ENCODE data around the gene LMNA. TPM values are rescaled to one million over a fixed set of nuclear protein-coding genes. Genes with fewer than 3 reads are reported as not detected.

The LMNA gene
- total RNA-seq, 1 experiment from 2014 or later = 499 TPM

- BruUV-seq (replicated peaks) = no TSS peak
- TF ChIP-seq CTCF (IDR thresholded peaks at IDR 0.05; ENCODE audit: unreplicated experiment) = no peak
- H3K9me3 Mint-ChIP-seq (ENCODE audit: low read depth, unreplicated experiment) = no peaks in the 10 kb centered on the region
- no peak for DNase-seq
- intact Hi-C loops (cut with micrococcal nuclease; ENCODE audit: unreplicated experiment) = no loop called here
- H3K4me3 Mint-ChIP-seq (ENCODE audit: low read depth, unreplicated experiment) = no peak overlapping the region
- H3K4me1 Mint-ChIP-seq (ENCODE audit: low read depth, unreplicated experiment) = no peaks in the 10 kb centered on the region
- H3K27me3 Mint-ChIP-seq (ENCODE audit: unreplicated experiment) = no peaks in the 10 kb centered on the region
- H3K27ac Mint-ChIP-seq (ENCODE audit: unreplicated experiment) = no peak overlapping the region
- peaks cover 8% of the 10 kb centered on the region for H3K36me3 Mint-ChIP-seq (ENCODE audit: insufficient read depth, unreplicated experiment)
- CTCF ChIA-PET = interaction anchor here (1.4 kb wide), 1 partner anchor 9 kb away, joined by 3 read pairs; no protein-coding TSS in a partner anchor
These were observed 38.7 kb upstream of the LMNA start for GRCh38 chr1:156075775-156076204.

GRCh38 chr1:156076609-156077429 lies 37.7 kb upstream of the LMNA start:
- H3K27ac Mint-ChIP-seq (ENCODE audit: unreplicated experiment) = no peak overlapping the region
- no peak for TF ChIP-seq CTCF (IDR thresholded peaks at IDR 0.05; ENCODE audit: unreplicated experiment)
- H3K4me3 Mint-ChIP-seq (ENCODE audit: low read depth, unreplicated experiment) = no peak overlapping the region
- no TSS peak for BruUV-seq (replicated peaks)
- intact Hi-C loops (cut with micrococcal nuclease; ENCODE audit: unreplicated experiment) = no loop called here
- no peaks in the 10 kb centered on the region for H3K27me3 Mint-ChIP-seq (ENCODE audit: unreplicated experiment)
- CTCF ChIA-PET = no interaction called here
- H3K36me3 Mint-ChIP-seq (ENCODE audit: insufficient read depth, unreplicated experiment) = peaks cover 6% of the 10 kb centered on the region
- H3K9me3 Mint-ChIP-seq (ENCODE audit: low read depth, unreplicated experiment) = no peaks in the 10 kb centered on the region
- DNase-seq = no peak
- H3K4me1 Mint-ChIP-seq (ENCODE audit: low read depth, unreplicated experiment) = no peaks in the 10 kb centered on the region

GRCh38 chr1:156077430-156077760 lies 37.1 kb upstream of the LMNA start:
- H3K4me3 Mint-ChIP-seq (ENCODE audit: low read depth, unreplicated experiment) = no peak overlapping the region
- CTCF ChIA-PET = no interaction called here
- H3K27me3 Mint-ChIP-seq (ENCODE audit: unreplicated experiment) = no peaks in the 10 kb centered on the region
- DNase-seq = no peak
- TF ChIP-seq CTCF (IDR thresholded peaks at IDR 0.05; ENCODE audit: unreplicated experiment) = no peak
- H3K9me3 Mint-ChIP-seq (ENCODE audit: low read depth, unreplicated experiment) = no peaks in the 10 kb centered on the region
- intact Hi-C loops (cut with micrococcal nuclease; ENCODE audit: unreplicated experiment) = no loop called here
- peaks cover 12% of the 10 kb centered on the region for H3K36me3 Mint-ChIP-seq (ENCODE audit: insufficient read depth, unreplicated experiment)
- H3K27ac Mint-ChIP-seq (ENCODE audit: unreplicated experiment) = no peak overlapping the region
- no TSS peak for BruUV-seq (replicated peaks)
- no peaks in the 10 kb centered on the region for H3K4me1 Mint-ChIP-seq (ENCODE audit: low read depth, unreplicated experiment)

- H3K4me1 Mint-ChIP-seq (ENCODE audit: low read depth, unreplicated experiment) = no peaks in the 10 kb centered on the region
- H3K36me3 Mint-ChIP-seq (ENCODE audit: insufficient read depth, unreplicated experiment) = peaks cover 23% of the 10 kb centered on the region
- CTCF ChIA-PET = interaction anchor here (1.0 kb wide), 1 partner anchor 146 kb away, joined by 3 read pairs; no protein-coding TSS in a partner anchor
- BruUV-seq (replicated peaks) = no TSS peak
- H3K27me3 Mint-ChIP-seq (ENCODE audit: unreplicated experiment) = no peaks in the 10 kb centered on the region
- H3K9me3 Mint-ChIP-seq (ENCODE audit: low read depth, unreplicated experiment) = no peaks in the 10 kb centered on the region
- H3K4me3 Mint-ChIP-seq (ENCODE audit: low read depth, unreplicated experiment) = no peak overlapping the region
- DNase-seq = no peak
- H3K27ac Mint-ChIP-seq (ENCODE audit: unreplicated experiment) = no peak overlapping the region
- TF ChIP-seq CTCF (IDR thresholded peaks at IDR 0.05; ENCODE audit: unreplicated experiment) = no peak
- intact Hi-C loops (cut with micrococcal nuclease; ENCODE audit: unreplicated experiment) = no loop called here
These were observed 35.8 kb upstream of the LMNA start for GRCh38 chr1:156078728-156079127.
